Measurements from ENCODE around the gene MYO5B.

DNA sequence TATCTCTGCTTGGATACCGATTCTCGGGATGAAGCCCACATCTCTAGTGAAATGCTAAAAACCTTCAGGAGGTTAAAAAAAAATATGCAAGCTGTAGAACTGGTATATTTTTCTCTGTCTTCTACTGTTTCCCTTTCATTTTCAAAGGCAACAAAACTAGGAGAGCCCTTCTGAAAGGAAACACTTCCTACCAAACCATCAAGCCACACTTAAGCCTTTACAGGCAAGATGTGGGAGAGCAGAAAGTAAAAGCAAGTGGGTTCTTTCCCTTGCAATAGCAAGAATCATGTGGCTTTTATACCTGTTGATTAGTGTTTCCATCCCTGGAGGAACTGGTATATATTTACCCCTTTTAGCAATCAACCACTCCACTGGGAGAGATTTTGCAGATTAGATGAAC is 233.7 kb downstream of the MYO5B start:
- TF ChIP-seq, protein P1, sequence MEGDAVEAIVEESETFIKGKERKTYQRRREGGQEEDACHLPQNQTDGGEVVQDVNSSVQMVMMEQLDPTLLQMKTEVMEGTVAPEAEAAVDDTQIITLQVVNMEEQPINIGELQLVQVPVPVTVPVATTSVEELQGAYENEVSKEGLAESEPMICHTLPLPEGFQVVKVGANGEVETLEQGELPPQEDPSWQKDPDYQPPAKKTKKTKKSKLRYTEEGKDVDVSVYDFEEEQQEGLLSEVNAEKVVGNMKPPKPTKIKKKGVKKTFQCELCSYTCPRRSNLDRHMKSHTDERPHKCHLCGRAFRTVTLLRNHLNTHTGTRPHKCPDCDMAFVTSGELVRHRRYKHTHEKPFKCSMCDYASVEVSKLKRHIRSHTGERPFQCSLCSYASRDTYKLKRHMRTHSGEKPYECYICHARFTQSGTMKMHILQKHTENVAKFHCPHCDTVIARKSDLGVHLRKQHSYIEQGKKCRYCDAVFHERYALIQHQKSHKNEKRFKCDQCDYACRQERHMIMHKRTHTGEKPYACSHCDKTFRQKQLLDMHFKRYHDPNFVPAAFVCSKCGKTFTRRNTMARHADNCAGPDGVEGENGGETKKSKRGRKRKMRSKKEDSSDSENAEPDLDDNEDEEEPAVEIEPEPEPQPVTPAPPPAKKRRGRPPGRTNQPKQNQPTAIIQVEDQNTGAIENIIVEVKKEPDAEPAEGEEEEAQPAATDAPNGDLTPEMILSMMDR (IDR thresholded peaks at IDR 0.05; ENCODE audit: borderline replicate concordance, extremely low read depth, low read length, poor library complexity, severe bottlenecking), result no peak
- no peak for TF ChIP-seq EZH2 (IDR thresholded peaks at IDR 0.05; ENCODE audit: borderline replicate concordance, low read depth, low read length, severe bottlenecking)

Measured in DND-41 (cell line).